ENCODE measurements around the gene TOX2. TPM values are rescaled to one million over a fixed set of nuclear protein-coding genes. Genes with fewer than 3 reads are reported as not detected.

TOX2 gene
- polyA plus RNA-seq, 3 donors, result 0.39 to 0.56 (median 0.47) TPM

DNA sequence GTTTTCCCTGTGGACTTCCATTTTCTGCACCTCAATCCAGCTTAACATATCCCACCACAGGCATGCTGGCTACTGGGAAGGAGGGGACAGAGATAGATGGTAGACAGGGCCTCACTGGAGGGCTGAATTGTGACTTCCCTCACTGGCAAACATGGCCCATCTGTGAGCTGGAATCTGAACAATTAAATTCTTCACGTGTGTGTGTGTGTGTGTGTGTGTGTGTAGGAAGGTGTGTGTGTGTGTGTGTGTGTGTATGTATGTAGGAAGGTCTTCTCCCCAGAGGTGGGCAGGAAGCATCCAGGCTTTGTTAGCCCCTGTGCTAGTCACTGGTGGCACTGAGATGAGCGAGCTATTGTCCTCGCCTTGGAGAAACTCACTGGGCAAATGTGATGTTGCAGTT, 5.4 kb upstream of the TOX2 start:
- no peaks in the 10 kb centered on the region for H3K36me3 ChIP-seq (replicated peaks in 1 of 2; ENCODE audit: control insufficient read depth in 1 of 2, insufficient read depth in 2 of 2, low read length in 2 of 2)
- peaks cover 35 to 36% of the 10 kb centered on the region in 2 donors for H3K27me3 ChIP-seq (ENCODE audit: control insufficient read depth in 2 of 2, insufficient read depth in 2 of 2, low read length in 2 of 2)
- H3K79me2 ChIP-seq (ENCODE audit: insufficient read depth, low read length), result no peaks in the 10 kb centered on the region
- no peaks in the 10 kb centered on the region for H4K20me1 ChIP-seq (ENCODE audit: insufficient read depth, low read length)
- H3K27ac ChIP-seq (ENCODE audit: low read depth in 1 of 2, low read length in 2 of 2), result no peak overlapping the region
- peaks cover 15 to 46% of the 10 kb centered on the region in 2 donors for H3K9me3 ChIP-seq (replicated peaks in 1 of 2; ENCODE audit: control insufficient read depth in 1 of 2, insufficient read depth in 1 of 2, low read length in 2 of 2)
- H3K4me2 ChIP-seq (replicated peaks; ENCODE audit: extremely low read depth, low read length, poor library complexity, severe bottlenecking), result no peak overlapping the region
- Mint-ChIP-seq H3K9me3 (peaks cover 15 to 54% (median 49%) of the 10 kb centered on the region in 7 donors), H3K27ac (peak overlapping the region in 1 of 7 donors; percentile 3), H3K4me1 (peaks cover 4% of the 10 kb centered on the region), H3K27me3 (ENCODE audit: low read depth in 3 of 3) (peaks cover 28 to 45% (median 35%) of the 10 kb centered on the region in 3 donors), H3K4me3 (no peak overlapping the region), H3K36me3 (peaks cover 0 to 10% of the 10 kb centered on the region in 2 donors)
- no peak overlapping the region for H3K9ac ChIP-seq (ENCODE audit: insufficient read depth, low read length, poor library complexity, severe bottlenecking)
- intact Hi-C loops (cut with micrococcal nuclease), result no loop called here
- no peak overlapping the region for H2AFZ ChIP-seq (ENCODE audit: insufficient read depth, low read depth, low read length, poor library complexity, severe bottlenecking)
- no peak for DNase-seq
- peaks cover 7 to 10% of the 10 kb centered on the region in 2 donors for H3K4me1 ChIP-seq (ENCODE audit: control insufficient read depth in 1 of 2, insufficient read depth in 2 of 2, low read length in 2 of 2)
- 100% methylated on average over 2 of the region's 3 CpGs for WGBS (ENCODE audit: insufficient coverage)
- no peak for TF ChIP-seq CTCF (IDR thresholded peaks at IDR 0.05)
- no peak overlapping the region for H3K4me3 ChIP-seq (replicated peaks in 1 of 3; ENCODE audit: low read depth in 2 of 3, low read length in 3 of 3)

- peaks cover 15 to 55% (median 50%) of the 10 kb centered on the region in 7 donors for H3K9me3 Mint-ChIP-seq
- intact Hi-C loops (cut with micrococcal nuclease), result no loop called here
- H3K9ac ChIP-seq (ENCODE audit: insufficient read depth, low read length, poor library complexity, severe bottlenecking), result no peak overlapping the region
- H3K27ac Mint-ChIP-seq, result no peak overlapping the region
- H3K27me3 Mint-ChIP-seq (ENCODE audit: low read depth in 3 of 3), result peaks cover 30 to 44% (median 33%) of the 10 kb centered on the region in 3 donors
- H2AFZ ChIP-seq (ENCODE audit: insufficient read depth, low read depth, low read length, poor library complexity, severe bottlenecking), result no peak overlapping the region
- H3K4me3 ChIP-seq (replicated peaks in 1 of 3; ENCODE audit: low read depth in 2 of 3, low read length in 3 of 3), result no peak overlapping the region
- peak; percentile 47 to 74 (median 70) for DNase-seq
- no peaks in the 10 kb centered on the region for H3K36me3 ChIP-seq (replicated peaks in 1 of 2; ENCODE audit: control insufficient read depth in 1 of 2, insufficient read depth in 2 of 2, low read length in 2 of 2)
- peaks cover 4% of the 10 kb centered on the region for H3K4me1 Mint-ChIP-seq
- H3K27me3 ChIP-seq (ENCODE audit: control insufficient read depth in 2 of 2, insufficient read depth in 2 of 2, low read length in 2 of 2), result peaks cover 37 to 38% of the 10 kb centered on the region in 2 donors
- H3K4me3 Mint-ChIP-seq, result no peak overlapping the region
- H3K4me2 ChIP-seq (replicated peaks; ENCODE audit: extremely low read depth, low read length, poor library complexity, severe bottlenecking), result no peak overlapping the region
- WGBS (ENCODE audit: insufficient coverage), result no CpG with 5 or more reads among the region's 5 CpGs
- peaks cover 0 to 10% of the 10 kb centered on the region in 2 donors for H3K36me3 Mint-ChIP-seq
- H4K20me1 ChIP-seq (ENCODE audit: insufficient read depth, low read length), result no peaks in the 10 kb centered on the region
- H3K9me3 ChIP-seq (replicated peaks in 1 of 2; ENCODE audit: control insufficient read depth in 1 of 2, insufficient read depth in 1 of 2, low read length in 2 of 2), result peaks cover 15 to 47% of the 10 kb centered on the region in 2 donors
- no peak for TF ChIP-seq CTCF (IDR thresholded peaks at IDR 0.05)
- H3K27ac ChIP-seq (ENCODE audit: low read depth in 1 of 2, low read length in 2 of 2), result no peak overlapping the region
- no peaks in the 10 kb centered on the region for H3K79me2 ChIP-seq (ENCODE audit: insufficient read depth, low read length)
- H3K4me1 ChIP-seq (ENCODE audit: control insufficient read depth in 1 of 2, insufficient read depth in 2 of 2, low read length in 2 of 2), result peaks cover 9 to 13% of the 10 kb centered on the region in 2 donors
These were observed 4.9 kb upstream of the TOX2 start for GRCh38 chr20:43909720-43910119.
